ENCODE data around the gene COA7. TPM values are rescaled to one million over a fixed set of nuclear protein-coding genes. Genes with fewer than 3 reads are reported as not detected.

The COA7 gene
- total and polyA plus RNA-seq, 4 donors: 4.7 to 14.1 (median 8.7) TPM

DNA sequence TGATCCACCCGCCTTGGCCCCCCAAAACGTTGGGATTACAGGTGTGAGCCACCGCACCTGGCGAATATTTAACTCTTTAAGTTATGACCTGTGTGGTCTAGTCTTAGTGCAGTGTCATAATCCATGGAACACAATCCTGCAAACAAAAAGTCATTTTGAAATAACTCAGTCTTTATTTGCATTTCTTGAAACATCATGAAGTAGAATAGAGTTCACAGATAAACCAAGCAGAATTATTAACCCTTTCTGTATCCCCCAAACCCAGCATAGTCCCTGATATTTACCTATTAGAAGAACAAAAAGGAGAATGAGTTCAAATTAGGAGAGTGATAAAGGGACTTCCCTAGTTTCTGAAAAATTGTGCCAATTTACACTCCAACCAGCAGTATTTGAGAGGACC is 48.0 kb upstream of the COA7 start (continued):
- TF ChIP-seq, protein P1, sequence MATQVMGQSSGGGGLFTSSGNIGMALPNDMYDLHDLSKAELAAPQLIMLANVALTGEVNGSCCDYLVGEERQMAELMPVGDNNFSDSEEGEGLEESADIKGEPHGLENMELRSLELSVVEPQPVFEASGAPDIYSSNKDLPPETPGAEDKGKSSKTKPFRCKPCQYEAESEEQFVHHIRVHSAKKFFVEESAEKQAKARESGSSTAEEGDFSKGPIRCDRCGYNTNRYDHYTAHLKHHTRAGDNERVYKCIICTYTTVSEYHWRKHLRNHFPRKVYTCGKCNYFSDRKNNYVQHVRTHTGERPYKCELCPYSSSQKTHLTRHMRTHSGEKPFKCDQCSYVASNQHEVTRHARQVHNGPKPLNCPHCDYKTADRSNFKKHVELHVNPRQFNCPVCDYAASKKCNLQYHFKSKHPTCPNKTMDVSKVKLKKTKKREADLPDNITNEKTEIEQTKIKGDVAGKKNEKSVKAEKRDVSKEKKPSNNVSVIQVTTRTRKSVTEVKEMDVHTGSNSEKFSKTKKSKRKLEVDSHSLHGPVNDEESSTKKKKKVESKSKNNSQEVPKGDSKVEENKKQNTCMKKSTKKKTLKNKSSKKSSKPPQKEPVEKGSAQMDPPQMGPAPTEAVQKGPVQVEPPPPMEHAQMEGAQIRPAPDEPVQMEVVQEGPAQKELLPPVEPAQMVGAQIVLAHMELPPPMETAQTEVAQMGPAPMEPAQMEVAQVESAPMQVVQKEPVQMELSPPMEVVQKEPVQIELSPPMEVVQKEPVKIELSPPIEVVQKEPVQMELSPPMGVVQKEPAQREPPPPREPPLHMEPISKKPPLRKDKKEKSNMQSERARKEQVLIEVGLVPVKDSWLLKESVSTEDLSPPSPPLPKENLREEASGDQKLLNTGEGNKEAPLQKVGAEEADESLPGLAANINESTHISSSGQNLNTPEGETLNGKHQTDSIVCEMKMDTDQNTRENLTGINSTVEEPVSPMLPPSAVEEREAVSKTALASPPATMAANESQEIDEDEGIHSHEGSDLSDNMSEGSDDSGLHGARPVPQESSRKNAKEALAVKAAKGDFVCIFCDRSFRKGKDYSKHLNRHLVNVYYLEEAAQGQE (IDR thresholded peaks at IDR 0.05): no peak
- TF ChIP-seq HNF4G (IDR thresholded peaks at IDR 0.05) (no peak), RAD21 (IDR thresholded peaks at IDR 0.05) (peak in 1 of 2 donors; percentile 29), GABPA (IDR thresholded peaks at IDR 0.05 in 1 of 2, conservative IDR thresholded peaks at IDR 0.05 in 1 of 2) (no peak), JUND (IDR thresholded peaks at IDR 0.05) (no peak)
- TF ChIP-seq, protein P2, sequence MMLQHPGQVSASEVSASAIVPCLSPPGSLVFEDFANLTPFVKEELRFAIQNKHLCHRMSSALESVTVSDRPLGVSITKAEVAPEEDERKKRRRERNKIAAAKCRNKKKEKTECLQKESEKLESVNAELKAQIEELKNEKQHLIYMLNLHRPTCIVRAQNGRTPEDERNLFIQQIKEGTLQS (IDR thresholded peaks at IDR 0.05): no peak

DNA sequence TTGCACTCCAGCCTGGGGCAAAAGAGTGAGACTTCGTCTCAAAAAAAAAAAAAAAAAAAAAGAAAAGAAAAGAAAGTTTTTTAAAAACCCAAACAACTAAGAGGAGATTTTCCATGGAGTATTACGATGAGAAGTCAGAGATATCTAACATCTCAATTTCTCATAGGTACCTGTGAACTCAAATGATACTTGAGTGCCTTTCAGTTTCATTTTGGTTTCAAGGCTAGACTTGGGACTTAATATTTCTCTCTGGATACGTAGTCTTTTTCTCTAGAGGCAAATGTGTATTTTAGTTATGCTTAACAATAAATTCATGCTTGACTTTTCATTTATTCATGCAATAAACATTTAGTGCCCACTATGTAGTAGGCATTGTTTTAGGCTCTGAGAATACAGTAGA is 43.1 kb upstream of the COA7 start:
- Histone ChIP-seq H3K9ac (ENCODE audit: low read depth in 1 of 2, low read length in 2 of 2) (no peak overlapping the region), H3K4me3 (ENCODE audit: low read depth in 1 of 3, low read length in 3 of 3) (no peak overlapping the region), H3K27me3 (ENCODE audit: control insufficient read depth in 4 of 4, insufficient read depth in 4 of 4, low read length in 3 of 4) (no peaks in the 10 kb centered on the region), H3K4me1 (ENCODE audit: control insufficient read depth in 4 of 4, insufficient read depth in 4 of 4, low read length in 3 of 4) (peaks cover 13 to 42% (median 31%) of the 10 kb centered on the region in 4 donors), H3K9me3 (ENCODE audit: control insufficient read depth in 4 of 4, low read length in 3 of 4) (no peaks in the 10 kb centered on the region), H3K36me3 (ENCODE audit: control insufficient read depth in 4 of 4, insufficient read depth in 3 of 4, low read depth in 1 of 4, low read length in 3 of 4) (no peaks in the 10 kb centered on the region), H3K27ac (ENCODE audit: low read depth in 1 of 2, low read length in 2 of 2) (peak overlapping the region; percentile 3 to 48)
- no peak for DNase-seq (ENCODE audit: low spot score)
- TF ChIP-seq HNF4G (IDR thresholded peaks at IDR 0.05) (no peak), HNF4A (conservative IDR thresholded peaks at IDR 0.05) (peak; percentile 12 to 28), RXRA (IDR thresholded peaks at IDR 0.05) (peak in 1 of 2 donors; percentile 32)
- WGBS: 31% methylated on average over 3 of the region's 3 CpGs

DNA sequence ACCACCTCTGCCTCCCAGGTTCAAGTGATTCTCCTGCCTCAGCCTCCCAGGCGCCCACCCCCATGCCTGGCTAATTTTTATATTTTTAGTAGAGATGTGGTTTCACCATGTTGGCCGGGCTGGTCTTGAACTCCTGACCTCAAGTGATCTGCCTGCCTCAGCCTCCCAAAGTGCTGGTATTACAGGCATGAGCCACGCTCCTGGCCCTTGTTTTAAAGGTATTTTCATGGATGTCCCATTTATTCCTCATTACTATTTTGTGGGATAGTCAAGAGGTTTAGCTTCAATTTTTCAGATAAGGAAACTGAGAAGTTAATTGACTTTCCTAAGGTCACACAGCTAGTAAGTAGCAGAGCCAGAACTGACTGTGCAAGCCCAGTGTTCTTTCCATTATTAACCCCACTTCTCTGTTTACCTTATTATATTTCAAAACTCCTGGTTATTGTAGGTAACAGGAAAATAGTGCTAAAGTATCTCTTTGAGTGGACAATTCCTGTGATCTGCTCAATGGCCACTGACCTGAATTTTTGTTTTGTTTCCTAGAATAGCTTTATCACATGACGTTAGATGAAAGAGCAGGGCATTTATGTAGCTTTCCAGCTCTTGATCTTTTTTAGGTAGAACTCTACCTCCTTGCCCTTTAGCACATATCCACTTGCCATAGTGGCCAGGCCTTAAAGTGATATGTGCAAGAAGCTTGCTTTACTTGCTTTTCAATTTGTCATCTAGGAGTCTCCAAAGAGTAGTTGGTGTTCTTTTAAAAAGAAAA is 41.7 kb upstream of the COA7 start:
- WGBS: 65% methylated on average over 4 of the region's 4 CpGs
- Histone ChIP-seq H3K9ac (ENCODE audit: low read depth in 1 of 2, low read length in 2 of 2) (no peak overlapping the region), H3K4me1 (ENCODE audit: control insufficient read depth in 4 of 4, insufficient read depth in 4 of 4, low read length in 3 of 4) (peaks cover 14 to 34% (median 28%) of the 10 kb centered on the region in 4 donors), H3K36me3 (ENCODE audit: control insufficient read depth in 4 of 4, insufficient read depth in 3 of 4, low read depth in 1 of 4, low read length in 3 of 4) (no peaks in the 10 kb centered on the region), H3K9me3 (ENCODE audit: control insufficient read depth in 4 of 4, low read length in 3 of 4) (no peaks in the 10 kb centered on the region), H3K4me3 (ENCODE audit: low read depth in 1 of 3, low read length in 3 of 3) (no peak overlapping the region), H3K27me3 (ENCODE audit: control insufficient read depth in 4 of 4, insufficient read depth in 4 of 4, low read length in 3 of 4) (no peaks in the 10 kb centered on the region), H3K27ac (ENCODE audit: low read depth in 1 of 2, low read length in 2 of 2) (peak overlapping the region; percentile 6 to 63)
- DNase-seq (ENCODE audit: low spot score): no peak
- TF ChIP-seq RAD21 (IDR thresholded peaks at IDR 0.05) (peak in 1 of 2 donors; percentile 22), FOXA2 (IDR thresholded peaks at IDR 0.05) (no peak), YY1 (IDR thresholded peaks at IDR 0.05) (peak; percentile 53), RXRA (IDR thresholded peaks at IDR 0.05) (peak; percentile 36 to 81), HNF4A (conservative IDR thresholded peaks at IDR 0.05) (peak in 1 of 2 donors; percentile 53), JUND (IDR thresholded peaks at IDR 0.05) (peak in 1 of 2 donors; percentile 12), SP1 (IDR thresholded peaks at IDR 0.05) (peak; percentile 38)
- TF ChIP-seq, protein P3, sequence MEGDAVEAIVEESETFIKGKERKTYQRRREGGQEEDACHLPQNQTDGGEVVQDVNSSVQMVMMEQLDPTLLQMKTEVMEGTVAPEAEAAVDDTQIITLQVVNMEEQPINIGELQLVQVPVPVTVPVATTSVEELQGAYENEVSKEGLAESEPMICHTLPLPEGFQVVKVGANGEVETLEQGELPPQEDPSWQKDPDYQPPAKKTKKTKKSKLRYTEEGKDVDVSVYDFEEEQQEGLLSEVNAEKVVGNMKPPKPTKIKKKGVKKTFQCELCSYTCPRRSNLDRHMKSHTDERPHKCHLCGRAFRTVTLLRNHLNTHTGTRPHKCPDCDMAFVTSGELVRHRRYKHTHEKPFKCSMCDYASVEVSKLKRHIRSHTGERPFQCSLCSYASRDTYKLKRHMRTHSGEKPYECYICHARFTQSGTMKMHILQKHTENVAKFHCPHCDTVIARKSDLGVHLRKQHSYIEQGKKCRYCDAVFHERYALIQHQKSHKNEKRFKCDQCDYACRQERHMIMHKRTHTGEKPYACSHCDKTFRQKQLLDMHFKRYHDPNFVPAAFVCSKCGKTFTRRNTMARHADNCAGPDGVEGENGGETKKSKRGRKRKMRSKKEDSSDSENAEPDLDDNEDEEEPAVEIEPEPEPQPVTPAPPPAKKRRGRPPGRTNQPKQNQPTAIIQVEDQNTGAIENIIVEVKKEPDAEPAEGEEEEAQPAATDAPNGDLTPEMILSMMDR (IDR thresholded peaks at IDR 0.05; ENCODE audit: low read depth, low read length, missing input control): no peak
